RWPE2 (cell line): ENCODE data around the gene NOTUM.
A peak's percentile ranks its signal among the peaks of the same experiment; 100 is the strongest.
"Not testable (repeated sequence)": the region's sequence is repeated elsewhere in the genome, so short reads cannot be mapped to it uniquely, and the experiment has no call there.

Source experiments
- ATAC-seq: fragments of 200-7000 bp; cut with Tn5 transposase; 3 replicates; pipeline ENCODE4 v1.9.1; 2021; ENCODE audit warnings: low read depth
- DNase-seq: peaks from one replicate; pipeline ENCODE4 v3.0.0-alpha.2; 2020; ENCODE audit warnings: low spot score
- H3K27ac ChIP-seq: fragments of 450-650 bp; 2 replicates; pipeline ENCODE4 v1.5.1; 2017; ENCODE audit warnings: mild to moderate bottlenecking; ENCODE audit not compliant: poor library complexity, severe bottlenecking
- H3K27me3 ChIP-seq: fragments of 250-450 bp; sonication (Bioruptor Pico); 2 replicates; pipeline ENCODE4 v1.5.1; 2021; ENCODE audit warnings: mild to moderate bottlenecking, moderate library complexity; ENCODE audit not compliant: insufficient read depth, poor library complexity, severe bottlenecking
- H3K36me3 ChIP-seq: fragments of 250-450 bp; sonication (Bioruptor Pico); 2 replicates; pipeline ENCODE4 v1.5.1; 2020; ENCODE audit warnings: low read depth, mild to moderate bottlenecking, moderate library complexity
- H3K4me1 ChIP-seq: fragments of 250-450 bp; sonication (Bioruptor Pico); 2 replicates; pipeline ENCODE4 v1.5.1; 2021; ENCODE audit warnings: mild to moderate bottlenecking, moderate library complexity; ENCODE audit not compliant: insufficient read depth, poor library complexity, severe bottlenecking
- H3K4me3 ChIP-seq: fragments of 250-450 bp; sonication (Bioruptor Pico); 2 replicates; pipeline ENCODE4 v1.5.1; 2021; ENCODE audit warnings: mild to moderate bottlenecking, moderate library complexity; ENCODE audit not compliant: severe bottlenecking
- H3K9me3 ChIP-seq: fragments of 250-450 bp; sonication (Bioruptor Pico); 2 replicates; pipeline ENCODE4 v1.5.1; 2021; ENCODE audit warnings: mild to moderate bottlenecking, moderate library complexity; ENCODE audit not compliant: severe bottlenecking
- CTCF ChIP-seq: fragments of 450-650 bp; IDR thresholded peaks from one replicate; pipeline ENCODE4 v1.5.1; 2017; ENCODE audit warnings: mild to moderate bottlenecking, moderate library complexity; ENCODE audit not compliant: poor library complexity, severe bottlenecking

NOTUM gene

DNA sequence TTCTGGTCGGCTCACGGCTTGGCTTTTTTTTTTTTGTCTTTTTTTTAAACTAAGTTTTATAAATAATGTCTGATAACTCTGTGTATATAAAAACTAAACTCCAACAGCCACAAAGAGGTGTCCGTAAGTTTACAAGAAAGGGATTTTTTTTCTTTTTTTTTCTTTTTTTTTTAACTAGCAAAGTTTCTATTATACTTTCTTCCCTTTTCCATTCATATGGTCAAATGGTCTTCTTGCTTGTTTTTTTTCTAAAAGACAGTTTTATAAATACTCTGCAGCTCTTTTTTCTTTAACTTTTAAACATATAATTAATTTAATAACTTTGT is 39.5 kb downstream of the NOTUM start:
- H3K27me3 ChIP-seq: no peaks in the 10 kb centered on the region
- H3K36me3 ChIP-seq: peaks cover 20% of the 10 kb centered on the region
- H3K9me3 ChIP-seq: no peaks in the 10 kb centered on the region
- H3K4me1 ChIP-seq: peaks cover 20% of the 10 kb centered on the region
- no peak overlapping the region for H3K4me3 ChIP-seq
- ATAC-seq (no peak), DNase-seq (no peak)
- no peak overlapping the region for H3K27ac ChIP-seq
- no peak for TF ChIP-seq CTCF

DNA sequence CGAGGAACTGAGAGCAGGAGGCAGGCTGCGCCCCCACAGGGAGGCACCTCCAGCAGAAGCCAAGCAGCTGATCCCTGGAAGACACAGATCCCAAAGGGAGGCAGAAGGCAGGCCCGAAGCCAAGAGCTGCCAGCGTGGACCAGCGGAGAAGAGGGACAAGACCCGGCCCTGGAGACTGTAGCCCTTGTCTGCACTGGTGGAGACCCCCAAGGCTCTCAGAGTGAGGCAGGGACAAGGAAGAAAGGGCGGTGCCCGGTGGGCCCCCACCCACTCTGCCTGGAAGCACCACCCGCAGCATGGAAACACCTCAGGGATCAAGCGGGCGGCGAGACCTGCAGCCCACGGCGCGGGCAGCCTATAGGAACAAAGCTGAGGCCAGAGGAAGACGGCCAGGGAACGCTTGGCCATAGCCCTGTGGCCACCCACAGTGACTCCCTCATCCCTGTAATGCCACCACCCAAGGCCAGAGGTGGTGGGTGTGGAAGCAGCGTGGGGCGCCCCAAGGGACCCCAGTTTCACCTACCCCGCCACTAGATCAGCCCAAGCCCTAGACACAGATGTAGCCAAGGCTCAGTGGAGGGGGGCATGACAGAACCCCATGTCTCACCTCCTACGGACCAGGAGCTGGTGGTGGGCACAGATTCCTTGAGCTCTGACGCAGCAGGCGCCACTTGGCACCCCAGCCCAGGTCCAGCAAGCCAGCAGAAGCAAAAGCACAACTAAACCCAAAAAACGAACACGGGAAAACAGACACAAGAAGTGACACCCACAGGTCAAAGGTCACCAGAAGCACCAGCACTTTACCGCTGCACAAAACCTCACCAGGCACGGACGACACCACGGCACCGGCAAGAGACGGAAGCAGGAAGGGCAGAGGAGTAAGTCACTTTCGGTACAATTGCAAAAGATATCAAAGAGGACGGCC is 40.1 kb downstream of the NOTUM start:
- no peak overlapping the region for H3K27ac ChIP-seq

GRCh38 chr17:81918832-81919545 is 42.0 kb downstream of the NOTUM start:
- Histone ChIP-seq H3K4me1 (peaks cover 13% of the 10 kb centered on the region), H3K27me3 (no peaks in the 10 kb centered on the region), H3K4me3 (no peak overlapping the region), H3K9me3 (no peaks in the 10 kb centered on the region), H3K27ac (no peak overlapping the region), H3K36me3 (peaks cover 42% of the 10 kb centered on the region)
- ATAC-seq (no peak), DNase-seq (no peak)
- TF ChIP-seq CTCF: no peak

More for the DNA sequence above, 40.1 kb downstream of the NOTUM start:
- Histone ChIP-seq H3K9me3 (no peaks in the 10 kb centered on the region), H3K36me3 (peaks cover 24% of the 10 kb centered on the region), H3K4me1 (peaks cover 18% of the 10 kb centered on the region), H3K4me3 (no peak overlapping the region), H3K27me3 (no peaks in the 10 kb centered on the region)
- no peak for ATAC-seq
- DNase-seq: no peak
- TF ChIP-seq CTCF: no peak

DNA sequence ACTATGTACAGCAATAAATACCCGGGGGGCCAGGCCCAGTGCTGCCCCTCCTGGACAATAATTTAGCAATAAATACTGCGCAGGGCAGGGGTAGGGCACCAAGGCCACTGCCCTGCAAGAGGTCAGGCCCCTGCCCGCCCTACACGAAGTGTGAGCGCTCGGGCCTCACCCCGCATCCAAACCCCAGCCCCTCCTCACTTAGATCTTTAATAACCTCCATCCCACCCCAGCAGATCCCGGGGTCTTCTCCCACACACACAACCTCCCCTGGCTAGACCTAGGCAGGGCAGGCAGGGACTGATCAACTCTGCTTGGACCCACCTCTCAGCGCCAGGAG is 42.7 kb downstream of the NOTUM start:
- not testable (repeated sequence) for DNase-seq, H3K4me1 ChIP-seq, H3K27me3 ChIP-seq, H3K27ac ChIP-seq, H3K9me3 ChIP-seq
- H3K4me3 ChIP-seq: peak overlapping the region; percentile 98
- peaks cover 49% of the 10 kb centered on the region for H3K36me3 ChIP-seq
- peak; percentile 7; the same call in 2 of the 3 replicates for ATAC-seq

DNA sequence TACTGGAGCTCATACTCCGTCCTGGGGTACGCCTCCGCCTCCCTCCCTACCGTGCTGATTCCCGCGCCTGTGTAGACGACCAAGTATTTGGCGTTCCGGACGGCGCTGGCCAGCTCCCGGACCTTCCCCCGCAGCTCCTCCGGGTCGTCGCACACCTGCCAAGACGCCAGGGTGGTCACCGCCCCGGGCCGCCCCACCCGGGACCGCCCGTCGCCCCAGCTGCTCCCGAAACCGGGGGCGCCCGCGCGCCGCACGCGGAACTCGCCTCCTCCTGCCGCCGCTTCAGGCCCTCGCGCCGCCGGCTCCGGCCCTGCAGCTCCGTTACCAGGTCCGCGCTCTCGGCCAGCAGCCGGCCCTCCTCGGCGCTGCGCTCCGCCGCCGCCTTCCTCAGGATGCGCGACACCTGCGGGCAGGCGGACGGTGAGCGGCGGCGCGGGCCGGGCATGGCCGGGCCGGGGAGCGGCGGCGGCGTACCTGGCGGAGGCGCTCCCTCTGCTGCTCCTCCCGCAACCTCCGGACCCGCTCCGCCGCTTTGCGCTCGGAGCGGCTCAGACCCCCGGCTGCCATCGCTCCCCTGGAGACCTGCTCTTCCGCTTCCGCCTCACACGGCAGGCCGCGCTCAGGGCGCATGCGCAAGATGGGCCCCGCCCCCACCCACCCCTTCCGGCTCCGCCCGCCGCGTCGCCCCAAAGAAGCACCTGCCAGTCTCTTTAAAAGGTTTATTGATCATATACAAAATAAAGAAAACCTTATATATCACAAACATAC is 43.2 kb downstream of the NOTUM start, which contains the start of gene SIRT7:
Gene SIRT7 (minus strand): TSS at position 612 of the 768 bp plus-strand sequence. CDS start 45 bp downstream, at position 567.
- ATAC-seq: peak; percentile 60
- H3K36me3 ChIP-seq: peaks cover 52% of the 10 kb centered on the region
- no peaks in the 10 kb centered on the region for H3K27me3 ChIP-seq
- H3K9me3 ChIP-seq: no peaks in the 10 kb centered on the region
- peak within 1 kb of the TSS; percentile 98 for H3K4me3 ChIP-seq
- no peak for DNase-seq
- no peak for TF ChIP-seq CTCF
- peaks cover 13% of the 10 kb centered on the region for H3K4me1 ChIP-seq
- peak within 1 kb of the TSS; percentile 44 for H3K27ac ChIP-seq
